Kidney (tissue), 14 donors: ENCODE results near the gene RAET1G. TPM values are rescaled to one million over a fixed set of nuclear protein-coding genes. Genes with fewer than 3 reads are reported as not detected.
A peak's percentile ranks its signal among the peaks of the same experiment; 100 is the strongest.

Experiments used
- DNase-seq, 5 donors: peaks; one replicate each; pipeline ENCODE4 v3.0.0-alpha.2; 2013 to 2020
- FAIRE-seq: peaks from 2 replicates; lab custom pipeline; 2012; peaks lifted over from hg19 to GRCh38; lab: Jason Lieb, UNC
- H3K27ac ChIP-seq, 2 donors: one replicate each; pipeline ENCODE4 v1.7.0; 2013; ENCODE audit warnings: low read depth in 2 of 2, low read length in 2 of 2, inconsistent platforms in 1 of 2
- H3K27me3 ChIP-seq: one replicate; pipeline ENCODE4 v1.7.1; 2013; ENCODE audit warnings: low read length, inconsistent platforms; ENCODE audit not compliant: control insufficient read depth, insufficient read depth
- H3K36me3 ChIP-seq, 3 donors: one replicate each; pipeline versions ENCODE4 v1.7.0 to v1.7.1; 2013; ENCODE audit warnings: low read length in 3 of 3, control low read depth in 1 of 3, inconsistent platforms in 1 of 3; ENCODE audit not compliant: insufficient read depth in 3 of 3, control insufficient read depth in 2 of 3
- H3K4me1 ChIP-seq, 3 donors: one replicate each; pipeline versions ENCODE4 v1.7.0 to v1.7.1; 2013; ENCODE audit warnings: low read length in 3 of 3, inconsistent platforms in 1 of 3, low read depth in 1 of 3; ENCODE audit not compliant: control insufficient read depth in 2 of 3, insufficient read depth in 2 of 3
- H3K4me3 ChIP-seq, 3 donors: one replicate each; pipeline versions ENCODE4 v1.7.0 to v1.8.1; 2013; ENCODE audit warnings: low read length in 3 of 3, control low read depth in 1 of 3, inconsistent platforms in 1 of 3
- H3K9ac ChIP-seq, 3 donors: one replicate each; pipeline versions ENCODE4 v1.7.0 to v1.7.1; 2013; ENCODE audit warnings: low read length in 3 of 3, control low read depth in 1 of 3, inconsistent platforms in 1 of 3
- H3K9me3 ChIP-seq, 3 donors: one replicate each; pipeline versions ENCODE4 v1.7.0 to v1.7.1; 2013; ENCODE audit warnings: low read length in 3 of 3, control low read depth in 1 of 3, inconsistent platforms in 1 of 3; ENCODE audit not compliant: control insufficient read depth in 2 of 3, insufficient read depth in 1 of 3
- intact Hi-C: fragments of 100-400 bp; cut with DNase I; formaldehyde crosslinking; loops from one replicate; pipeline ENCODE4 v1.11.1; 2022
- polyA plus RNA-seq: library from polyadenylated mRNA; stranded (reverse); fragments of 350-450 nt; fragmentation: Illumina TruSeq; extraction: RNeasy Lipid Tissue Mini Kit (QIAGEN cat#74804); gene quantifications from one replicate; pipeline ENCODE4 v1.2.3, GENCODE V29; 2014; ENCODE audit warnings: low read depth, low replicate concordance; ENCODE audit not compliant: insufficient read depth
- total RNA-seq: library from RNA; stranded (reverse); fragmentation: NEBNext Ultra II Directional; extraction: Animal tissue kit (Norgen Biotek cat#: 25700); gene quantifications from one replicate; pipeline ENCODE4 v1.2.1, GENCODE V29; 2021
- TF ChIP-seq, protein P1 (sequence below): IDR thresholded peaks from 3 replicates; pipeline ENCODE4 v1.5.1; 2012; ENCODE audit warnings: mild to moderate bottlenecking, moderate library complexity, borderline replicate concordance; ENCODE audit not compliant: insufficient read depth; ENCODE audit errors: extremely low read depth
- donor health status: control.
- donor health status: control.
- donor health status: control.
- donor health status: control.
- donor health status: control.
- donor health status: DM: yes; HTN: yes; CAD: no.
- donor health status: Normal renal cell carcinoma (clear cell type).

Gene RAET1G
- total and polyA plus RNA-seq, 2 donors from 2014 or later: 0.41 to 1.3 TPM

DNA sequence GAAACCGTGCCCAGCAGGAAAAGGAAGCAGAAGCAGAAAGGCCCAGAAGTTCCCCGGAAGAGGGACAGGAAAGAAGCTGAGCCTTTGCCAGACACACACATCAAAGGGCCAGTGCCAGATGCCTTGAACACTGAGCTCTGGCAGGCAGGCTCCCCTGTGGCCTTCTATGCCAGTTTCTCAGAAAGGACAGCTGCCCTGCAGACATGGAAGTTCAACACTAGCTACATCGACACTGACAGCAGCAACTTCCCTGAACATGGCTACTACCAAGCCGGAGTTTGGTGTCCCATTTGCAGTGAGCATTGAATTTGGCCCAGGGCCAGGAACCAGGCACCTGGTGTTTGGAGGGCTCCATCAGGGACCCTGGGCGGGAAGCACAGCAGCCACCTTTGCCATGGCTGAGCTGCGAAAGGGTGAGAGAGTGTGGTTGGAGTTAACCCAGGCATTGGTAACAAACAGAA, 17.0 kb downstream of the RAET1G start:
- H3K4me3 ChIP-seq: no peak overlapping the region
- peaks cover 0 to 4% (median 0%) of the 10 kb centered on the region in 3 donors for H3K4me1 ChIP-seq
- no peaks in the 10 kb centered on the region for H3K36me3 ChIP-seq
- H3K9ac ChIP-seq: no peak overlapping the region
- peaks cover 0 to 4% (median 0%) of the 10 kb centered on the region in 3 donors for H3K9me3 ChIP-seq
- TF ChIP-seq, protein P1, sequence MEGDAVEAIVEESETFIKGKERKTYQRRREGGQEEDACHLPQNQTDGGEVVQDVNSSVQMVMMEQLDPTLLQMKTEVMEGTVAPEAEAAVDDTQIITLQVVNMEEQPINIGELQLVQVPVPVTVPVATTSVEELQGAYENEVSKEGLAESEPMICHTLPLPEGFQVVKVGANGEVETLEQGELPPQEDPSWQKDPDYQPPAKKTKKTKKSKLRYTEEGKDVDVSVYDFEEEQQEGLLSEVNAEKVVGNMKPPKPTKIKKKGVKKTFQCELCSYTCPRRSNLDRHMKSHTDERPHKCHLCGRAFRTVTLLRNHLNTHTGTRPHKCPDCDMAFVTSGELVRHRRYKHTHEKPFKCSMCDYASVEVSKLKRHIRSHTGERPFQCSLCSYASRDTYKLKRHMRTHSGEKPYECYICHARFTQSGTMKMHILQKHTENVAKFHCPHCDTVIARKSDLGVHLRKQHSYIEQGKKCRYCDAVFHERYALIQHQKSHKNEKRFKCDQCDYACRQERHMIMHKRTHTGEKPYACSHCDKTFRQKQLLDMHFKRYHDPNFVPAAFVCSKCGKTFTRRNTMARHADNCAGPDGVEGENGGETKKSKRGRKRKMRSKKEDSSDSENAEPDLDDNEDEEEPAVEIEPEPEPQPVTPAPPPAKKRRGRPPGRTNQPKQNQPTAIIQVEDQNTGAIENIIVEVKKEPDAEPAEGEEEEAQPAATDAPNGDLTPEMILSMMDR: no peak
- intact Hi-C loops: no loop called here
- no peaks in the 10 kb centered on the region for H3K27me3 ChIP-seq
- DNase-seq (peak in 1 of 5 donors; percentile 18), FAIRE-seq (no peak)
- no peak overlapping the region for H3K27ac ChIP-seq

- intact Hi-C loops: no loop called here
- TF ChIP-seq, protein P1: no peak
- FAIRE-seq (no peak), DNase-seq (peak in 1 of 5 donors; percentile 67)
- Histone ChIP-seq H3K4me1 (peaks cover 0 to 4% (median 0%) of the 10 kb centered on the region in 3 donors), H3K36me3 (no peaks in the 10 kb centered on the region), H3K27ac (no peak overlapping the region), H3K27me3 (no peaks in the 10 kb centered on the region), H3K4me3 (no peak overlapping the region), H3K9me3 (peaks cover 0 to 4% (median 0%) of the 10 kb centered on the region in 3 donors), H3K9ac (no peak overlapping the region)
Measured at GRCh38 chr6:149905371-149905910, 17.5 kb downstream of the RAET1G start.

- no peaks in the 10 kb centered on the region for H3K36me3 ChIP-seq
- DNase-seq (peak in 2 of 5 donors; percentile 7 to 15), FAIRE-seq (no peak)
- TF ChIP-seq, protein P1: no peak
- no peak overlapping the region for H3K4me3 ChIP-seq
- no peak overlapping the region for H3K27ac ChIP-seq
- H3K9ac ChIP-seq: no peak overlapping the region
- H3K27me3 ChIP-seq: no peaks in the 10 kb centered on the region
- intact Hi-C loops: no loop called here
- peaks cover 0 to 4% (median 0%) of the 10 kb centered on the region in 3 donors for H3K4me1 ChIP-seq
- peaks cover 0 to 4% (median 0%) of the 10 kb centered on the region in 3 donors for H3K9me3 ChIP-seq
Measured at GRCh38 chr6:149904661-149905370, 18.1 kb downstream of the RAET1G start.
